ENCODE data around the gene FRMPD2.

The FRMPD2 gene

GRCh38 chr10:48255722-48256121 is 18.8 kb downstream of the FRMPD2 start:
- Histone ChIP-seq H3K79me1 (replicated peaks; ENCODE audit: low read length, poor library complexity, severe bottlenecking) (no peaks in the 10 kb centered on the region), H3K18ac (ENCODE audit: low read depth in 1 of 2, low read length in 2 of 2) (no peak overlapping the region), H3K4me2 (ENCODE audit: low read length, poor library complexity, severe bottlenecking) (no peak overlapping the region), H3K27me3 (ENCODE audit: control insufficient read depth in 1 of 2, insufficient read depth in 1 of 2, low read length in 2 of 2) (peaks cover 8 to 30% of the 10 kb centered on the region in 2 experiments), H2BK12ac (ENCODE audit: low read length in 2 of 2) (no peak overlapping the region), H2BK15ac (ENCODE audit: low read depth, poor library complexity, severe bottlenecking) (no peak overlapping the region), H2AK5ac (ENCODE audit: low read length, severe bottlenecking) (peak overlapping the region; percentile 38), H3K9me3 (ENCODE audit: control insufficient read depth, low read length) (no peaks in the 10 kb centered on the region), H3K23ac (ENCODE audit: low read length in 2 of 2) (no peak overlapping the region), H3K4me3 (ENCODE audit: insufficient read depth in 1 of 2, low read depth in 1 of 2, low read length in 2 of 2) (no peak overlapping the region), H4K8ac (ENCODE audit: low read length) (no peak overlapping the region), H2AFZ (ENCODE audit: low read depth, low read length) (no peak overlapping the region), H3K14ac (ENCODE audit: low read length in 2 of 2) (no peak overlapping the region), H3K4ac (ENCODE audit: low read depth in 1 of 2, low read length in 2 of 2) (no peak overlapping the region), H3K4me1 (ENCODE audit: control insufficient read depth, insufficient read depth, low read depth, low read length) (peaks cover 18% of the 10 kb centered on the region), H3K27ac (ENCODE audit: low read length, poor library complexity, severe bottlenecking) (no peak overlapping the region), H2BK5ac (ENCODE audit: low read depth, low read length, poor library complexity, severe bottlenecking) (no peak overlapping the region), H3K36me3 (ENCODE audit: control insufficient read depth in 1 of 2, insufficient read depth in 2 of 2, low read depth in 1 of 2, low read length in 2 of 2) (no peaks in the 10 kb centered on the region), H3K9ac (ENCODE audit: low read length) (no peak overlapping the region), H4K91ac (ENCODE audit: low read length) (no peak overlapping the region), H2BK120ac (ENCODE audit: low read depth, low read length) (no peak overlapping the region)
- DNase-seq = no peak
- 83% methylated on average over 6 of the region's 6 CpGs for WGBS

- Histone ChIP-seq H3K9ac (ENCODE audit: low read length) (no peak overlapping the region), H3K9me3 (ENCODE audit: control insufficient read depth, low read length) (no peaks in the 10 kb centered on the region), H3K4me1 (ENCODE audit: control insufficient read depth, insufficient read depth, low read depth, low read length) (peaks cover 20% of the 10 kb centered on the region), H3K79me1 (replicated peaks; ENCODE audit: low read length, poor library complexity, severe bottlenecking) (no peaks in the 10 kb centered on the region), H3K14ac (ENCODE audit: low read length in 2 of 2) (no peak overlapping the region), H2BK120ac (ENCODE audit: low read depth, low read length) (no peak overlapping the region), H3K4me2 (ENCODE audit: low read length, poor library complexity, severe bottlenecking) (no peak overlapping the region), H3K4me3 (ENCODE audit: insufficient read depth in 1 of 2, low read depth in 1 of 2, low read length in 2 of 2) (no peak overlapping the region), H3K4ac (ENCODE audit: low read depth in 1 of 2, low read length in 2 of 2) (no peak overlapping the region), H2AFZ (ENCODE audit: low read depth, low read length) (no peak overlapping the region), H2BK12ac (ENCODE audit: low read length in 2 of 2) (no peak overlapping the region), H3K36me3 (ENCODE audit: control insufficient read depth in 1 of 2, insufficient read depth in 2 of 2, low read depth in 1 of 2, low read length in 2 of 2) (no peaks in the 10 kb centered on the region), H4K8ac (ENCODE audit: low read length) (no peak overlapping the region), H4K91ac (ENCODE audit: low read length) (no peak overlapping the region), H2AK5ac (ENCODE audit: low read length, severe bottlenecking) (no peak overlapping the region), H3K18ac (ENCODE audit: low read depth in 1 of 2, low read length in 2 of 2) (no peak overlapping the region), H3K27ac (ENCODE audit: low read length, poor library complexity, severe bottlenecking) (peak overlapping the region; percentile 67), H2BK15ac (ENCODE audit: low read depth, poor library complexity, severe bottlenecking) (no peak overlapping the region), H2BK5ac (ENCODE audit: low read depth, low read length, poor library complexity, severe bottlenecking) (no peak overlapping the region), H3K27me3 (ENCODE audit: control insufficient read depth in 1 of 2, insufficient read depth in 1 of 2, low read length in 2 of 2) (peaks cover 8 to 30% of the 10 kb centered on the region in 2 experiments), H3K23ac (ENCODE audit: low read length in 2 of 2) (no peak overlapping the region)
- WGBS = 90% methylated on average over 4 of the region's 5 CpGs
- no peak for DNase-seq
Measured at GRCh38 chr10:48254750-48255512, 19.6 kb downstream of the FRMPD2 start.

- DNase-seq = peak; percentile 30
- Histone ChIP-seq H3K27ac (ENCODE audit: low read length, poor library complexity, severe bottlenecking) (peak overlapping the region; percentile 67), H4K91ac (ENCODE audit: low read length) (no peak overlapping the region), H3K79me1 (replicated peaks; ENCODE audit: low read length, poor library complexity, severe bottlenecking) (no peaks in the 10 kb centered on the region), H2BK5ac (ENCODE audit: low read depth, low read length, poor library complexity, severe bottlenecking) (peak overlapping the region; percentile 20), H3K4me2 (ENCODE audit: low read length, poor library complexity, severe bottlenecking) (no peak overlapping the region), H3K18ac (ENCODE audit: low read depth in 1 of 2, low read length in 2 of 2) (no peak overlapping the region), H3K4me3 (ENCODE audit: insufficient read depth in 1 of 2, low read depth in 1 of 2, low read length in 2 of 2) (no peak overlapping the region), H2AK5ac (ENCODE audit: low read length, severe bottlenecking) (no peak overlapping the region), H3K4me1 (ENCODE audit: control insufficient read depth, insufficient read depth, low read depth, low read length) (peaks cover 20% of the 10 kb centered on the region), H3K36me3 (ENCODE audit: control insufficient read depth in 1 of 2, insufficient read depth in 2 of 2, low read depth in 1 of 2, low read length in 2 of 2) (no peaks in the 10 kb centered on the region), H2BK12ac (ENCODE audit: low read length in 2 of 2) (no peak overlapping the region), H2BK15ac (ENCODE audit: low read depth, poor library complexity, severe bottlenecking) (no peak overlapping the region), H3K23ac (ENCODE audit: low read length in 2 of 2) (no peak overlapping the region), H2AFZ (ENCODE audit: low read depth, low read length) (no peak overlapping the region), H4K8ac (ENCODE audit: low read length) (no peak overlapping the region), H2BK120ac (ENCODE audit: low read depth, low read length) (no peak overlapping the region), H3K14ac (ENCODE audit: low read length in 2 of 2) (no peak overlapping the region), H3K4ac (ENCODE audit: low read depth in 1 of 2, low read length in 2 of 2) (no peak overlapping the region), H3K27me3 (ENCODE audit: control insufficient read depth in 1 of 2, insufficient read depth in 1 of 2, low read length in 2 of 2) (peaks cover 8 to 30% of the 10 kb centered on the region in 2 experiments), H3K9me3 (ENCODE audit: control insufficient read depth, low read length) (no peaks in the 10 kb centered on the region), H3K9ac (ENCODE audit: low read length) (no peak overlapping the region)
- WGBS = 84% methylated on average over 7 of the region's 9 CpGs
Measured at GRCh38 chr10:48253970-48254657, 20.4 kb downstream of the FRMPD2 start.

- H3K18ac ChIP-seq (ENCODE audit: low read depth in 1 of 2, low read length in 2 of 2) = no peak overlapping the region
- peaks cover 20% of the 10 kb centered on the region for H3K4me1 ChIP-seq (ENCODE audit: control insufficient read depth, insufficient read depth, low read depth, low read length)
- DNase-seq = no peak
- no peaks in the 10 kb centered on the region for H3K36me3 ChIP-seq (ENCODE audit: control insufficient read depth in 1 of 2, insufficient read depth in 2 of 2, low read depth in 1 of 2, low read length in 2 of 2)
- H2BK120ac ChIP-seq (ENCODE audit: low read depth, low read length) = no peak overlapping the region
- H2AK5ac ChIP-seq (ENCODE audit: low read length, severe bottlenecking) = no peak overlapping the region
- no peak overlapping the region for H2BK12ac ChIP-seq (ENCODE audit: low read length in 2 of 2)
- no peak overlapping the region for H4K8ac ChIP-seq (ENCODE audit: low read length)
- H3K27me3 ChIP-seq (ENCODE audit: control insufficient read depth in 1 of 2, insufficient read depth in 1 of 2, low read length in 2 of 2) = peaks cover 5 to 24% of the 10 kb centered on the region in 2 experiments
- no peak overlapping the region for H3K4me2 ChIP-seq (ENCODE audit: low read length, poor library complexity, severe bottlenecking)
- no peak overlapping the region for H3K9ac ChIP-seq (ENCODE audit: low read length)
- no peak overlapping the region for H4K91ac ChIP-seq (ENCODE audit: low read length)
- H2BK5ac ChIP-seq (ENCODE audit: low read depth, low read length, poor library complexity, severe bottlenecking) = no peak overlapping the region
- no peak overlapping the region for H2AFZ ChIP-seq (ENCODE audit: low read depth, low read length)
- H3K14ac ChIP-seq (ENCODE audit: low read length in 2 of 2) = no peak overlapping the region
- 86% methylated on average over 5 of the region's 5 CpGs for WGBS
- no peaks in the 10 kb centered on the region for H3K9me3 ChIP-seq (ENCODE audit: control insufficient read depth, low read length)
- no peak overlapping the region for H3K4ac ChIP-seq (ENCODE audit: low read depth in 1 of 2, low read length in 2 of 2)
- H3K4me3 ChIP-seq (ENCODE audit: insufficient read depth in 1 of 2, low read depth in 1 of 2, low read length in 2 of 2) = no peak overlapping the region
- H2BK15ac ChIP-seq (ENCODE audit: low read depth, poor library complexity, severe bottlenecking) = no peak overlapping the region
- H3K23ac ChIP-seq (ENCODE audit: low read length in 2 of 2) = no peak overlapping the region
- no peak overlapping the region for H3K27ac ChIP-seq (ENCODE audit: low read length, poor library complexity, severe bottlenecking)
- no peaks in the 10 kb centered on the region for H3K79me1 ChIP-seq (replicated peaks; ENCODE audit: low read length, poor library complexity, severe bottlenecking)
Measured at GRCh38 chr10:48252354-48252650, 22.2 kb downstream of the FRMPD2 start.
